Spinal cord (tissue), 10 donors: Measurements from ENCODE around the gene IQCE. TPM values are rescaled to one million over a fixed set of nuclear protein-coding genes. Genes with fewer than 3 reads are reported as not detected.
"Not testable (repeated sequence)": the region's sequence is repeated elsewhere in the genome, so short reads cannot be mapped to it uniquely, and the experiment has no call there.

ENCODE experiments used
- DNase-seq, 6 donors: peaks; one replicate each; pipeline versions ENCODE4 v3.0.0 to v3.0.0-alpha.2; 2013 to 2015; ENCODE audit warnings: low spot score in 6 of 6, low read depth in 4 of 6
- H3K27ac ChIP-seq: one replicate; pipeline ENCODE4 v1.5.1; 2013; ENCODE audit warnings: low read depth, low read length, control low read depth
- H3K27me3 ChIP-seq: one replicate; pipeline ENCODE4 v1.6.1; 2013; ENCODE audit warnings: low read length; ENCODE audit not compliant: control insufficient read depth, insufficient read depth
- H3K36me3 ChIP-seq: one replicate; pipeline ENCODE4 v1.6.1; 2013; ENCODE audit warnings: low read length; ENCODE audit not compliant: control insufficient read depth, insufficient read depth
- H3K4me1 ChIP-seq: one replicate; pipeline ENCODE4 v1.6.1; 2013; ENCODE audit warnings: low read length; ENCODE audit not compliant: control insufficient read depth, insufficient read depth
- H3K4me3 ChIP-seq: one replicate; pipeline ENCODE4 v1.5.1; 2013; ENCODE audit warnings: low read depth, low read length, control low read depth
- H3K9me3 ChIP-seq: one replicate; pipeline ENCODE4 v1.6.1; 2013; ENCODE audit warnings: low read length; ENCODE audit not compliant: control insufficient read depth, insufficient read depth
- WGBS: methylation state at CpG from one replicate; pipeline ENCODE4 v1.1.5; 2013; ENCODE audit warnings: missing lambda C conversion rate; ENCODE audit not compliant: insufficient coverage; 5-methylcytosine and 5-hydroxymethylcytosine counted together
- polyA plus RNA-seq, 2 donors: library from polyadenylated mRNA; unstranded; fragments of 120-200 nt; gene quantifications; one replicate each; pipeline ENCODE4 v1.2.1, GENCODE V29; 2013; ENCODE audit not compliant: insufficient read length in 2 of 2
- total RNA-seq, 2 donors: library from RNA; depleted of rRNA in 1 of 2; stranded (reverse); fragments of 120-200 nt in 1 of 2; fragments of >200 nt in 1 of 2; gene quantifications; one replicate each; pipeline versions ENCODE4 v1.2.3 to v1.2.4, GENCODE V29; 2013 to 2014
- donor health status: healthy.

The IQCE gene
- total and polyA plus RNA-seq, 4 donors, result 13.5 to 47.1 (median 31.7) TPM

GRCh38 chr7:2589341-2589740, 30.6 kb downstream of the IQCE start:
- H3K9me3 ChIP-seq, result no peaks in the 10 kb centered on the region
- H3K36me3 ChIP-seq, result peaks cover 96% of the 10 kb centered on the region
- 85% methylated on average over 16 of the region's 16 CpGs for WGBS
- H3K4me1 ChIP-seq, result no peaks in the 10 kb centered on the region
- no peak for DNase-seq
- no peaks in the 10 kb centered on the region for H3K27me3 ChIP-seq
- H3K27ac ChIP-seq, result no peak overlapping the region
- no peak overlapping the region for H3K4me3 ChIP-seq

GRCh38 chr7:2589941-2590340, 31.2 kb downstream of the IQCE start:
- not testable (repeated sequence) for H3K27ac ChIP-seq, H3K4me1 ChIP-seq, DNase-seq, H3K9me3 ChIP-seq, H3K27me3 ChIP-seq, H3K4me3 ChIP-seq
- H3K36me3 ChIP-seq, result peaks cover 96% of the 10 kb centered on the region
- 95% methylated on average over 15 of the region's 15 CpGs for WGBS

GRCh38 chr7:2592375-2592865, 33.6 kb downstream of the IQCE start:
- Histone ChIP-seq H3K4me1 (peaks cover 21% of the 10 kb centered on the region), H3K9me3 (no peaks in the 10 kb centered on the region), H3K4me3 (no peak overlapping the region), H3K27ac (no peak overlapping the region), H3K27me3 (no peaks in the 10 kb centered on the region), H3K36me3 (peaks cover 91% of the 10 kb centered on the region)
- WGBS, result 91% methylated on average over 22 of the region's 23 CpGs
- no peak for DNase-seq

GRCh38 chr7:2593036-2593727, 34.4 kb downstream of the IQCE start:
- WGBS, result 93% methylated on average over 38 of the region's 38 CpGs
- no peak for DNase-seq
- Histone ChIP-seq H3K36me3 (peaks cover 88% of the 10 kb centered on the region), H3K27me3 (no peaks in the 10 kb centered on the region), H3K4me3 (no peak overlapping the region), H3K27ac (no peak overlapping the region), H3K4me1 (peaks cover 24% of the 10 kb centered on the region), H3K9me3 (no peaks in the 10 kb centered on the region)

GRCh38 chr7:2594599-2594998, 35.8 kb downstream of the IQCE start:
- WGBS, result 77% methylated on average over 4 of the region's 10 CpGs

GRCh38 chr7:2595258-2595860, 36.6 kb downstream of the IQCE start:
- Histone ChIP-seq H3K27me3 (no peaks in the 10 kb centered on the region), H3K9me3 (no peaks in the 10 kb centered on the region), H3K4me3 (no peak overlapping the region), H3K4me1 (peaks cover 31% of the 10 kb centered on the region), H3K27ac (no peak overlapping the region), H3K36me3 (peaks cover 87% of the 10 kb centered on the region)
- DNase-seq, result no peak
- 86% methylated on average over 24 of the region's 27 CpGs for WGBS

More at GRCh38 chr7:2594599-2594998, 35.8 kb downstream of the IQCE start:
- no peak overlapping the region for H3K4me3 ChIP-seq
- no peaks in the 10 kb centered on the region for H3K9me3 ChIP-seq
- DNase-seq, result no peak
- H3K27me3 ChIP-seq, result no peaks in the 10 kb centered on the region
- H3K36me3 ChIP-seq, result peaks cover 89% of the 10 kb centered on the region
- H3K4me1 ChIP-seq, result peaks cover 31% of the 10 kb centered on the region
- no peak overlapping the region for H3K27ac ChIP-seq

- H3K9me3 ChIP-seq, result no peaks in the 10 kb centered on the region
- peak in 1 of 6 donors; percentile 64 for DNase-seq
- peaks cover 89% of the 10 kb centered on the region for H3K36me3 ChIP-seq
- 60% methylated on average over 22 of the region's 22 CpGs for WGBS
- no peak overlapping the region for H3K27ac ChIP-seq
- H3K4me1 ChIP-seq, result peaks cover 31% of the 10 kb centered on the region
- H3K27me3 ChIP-seq, result no peaks in the 10 kb centered on the region
- H3K4me3 ChIP-seq, result no peak overlapping the region
Observed at GRCh38 chr7:2596464-2597272, 37.9 kb downstream of the IQCE start.

GRCh38 chr7:2597273-2597640, 38.5 kb downstream of the IQCE start:
- no peaks in the 10 kb centered on the region for H3K9me3 ChIP-seq
- H3K27me3 ChIP-seq, result no peaks in the 10 kb centered on the region
- H3K4me3 ChIP-seq, result no peak overlapping the region
- peaks cover 89% of the 10 kb centered on the region for H3K36me3 ChIP-seq
- 40% methylated on average over 12 of the region's 13 CpGs for WGBS
- peaks cover 34% of the 10 kb centered on the region for H3K4me1 ChIP-seq
- peak in 1 of 6 donors; percentile 45 for DNase-seq
- H3K27ac ChIP-seq, result no peak overlapping the region

- Histone ChIP-seq H3K27me3 (no peaks in the 10 kb centered on the region), H3K4me3 (no peak overlapping the region), H3K27ac (no peak overlapping the region), H3K9me3 (no peaks in the 10 kb centered on the region), H3K36me3 (peaks cover 89% of the 10 kb centered on the region), H3K4me1 (peaks cover 34% of the 10 kb centered on the region)
- WGBS, result 68% methylated on average over 29 of the region's 29 CpGs
- peak in 1 of 6 donors; percentile 62 for DNase-seq
Observed at GRCh38 chr7:2598154-2598823, 39.5 kb downstream of the IQCE start.
